Bone marrow (tissue), 2 donors: ENCODE data around the gene CCDC57.
"Not testable (repeated sequence)": the region's sequence is repeated elsewhere in the genome, so short reads cannot be mapped to it uniquely, and the experiment has no call there.

Experiments used
- DNase-seq, 2 donors: peaks; one replicate each; lab custom pipeline; 2025; lab: John Stamatoyannopoulos, UW

The CCDC57 gene

GRCh38 chr17:82222816-82223215, 10.2 kb upstream of the CCDC57 start:
- no peak for DNase-seq

GRCh38 chr17:82221341-82221902, 8.8 kb upstream of the CCDC57 start:
- no peak for DNase-seq

GRCh38 chr17:82219753-82220709, 7.4 kb upstream of the CCDC57 start:
- no peak for DNase-seq

GRCh38 chr17:82219083-82219482, 6.4 kb upstream of the CCDC57 start:
- DNase-seq = no peak

- no peak for DNase-seq
These were observed 5.9 kb upstream of the CCDC57 start for GRCh38 chr17:82218349-82219075.

GRCh38 chr17:82217530-82218204, 5.0 kb upstream of the CCDC57 start:
- DNase-seq = peak in 1 of 2 donors; percentile 47

- DNase-seq = no peak
These were observed 4.5 kb upstream of the CCDC57 start for GRCh38 chr17:82217120-82217529.

- DNase-seq = peak; percentile 75 to 77
These were observed 3.9 kb upstream of the CCDC57 start for GRCh38 chr17:82216301-82217119.

GRCh38 chr17:82215972-82216300, 3.3 kb upstream of the CCDC57 start:
- no peak for DNase-seq

GRCh38 chr17:82215095-82215971, 2.7 kb upstream of the CCDC57 start:
- DNase-seq = no peak

- DNase-seq = no peak
These were observed 1.5 kb upstream of the CCDC57 start for GRCh38 chr17:82214012-82214628.

- peak in 1 of 2 donors; percentile 34 for DNase-seq
These were observed 789 bp upstream of the CCDC57 start for GRCh38 chr17:82213251-82214011.

- not testable (repeated sequence) for DNase-seq
These were observed 2.0 kb downstream of the CCDC57 start for GRCh38 chr17:82210655-82211054.

GRCh38 chr17:82205720-82206508, 6.7 kb downstream of the CCDC57 start:
- DNase-seq = peak; percentile 59 to 83

- no peak for DNase-seq
These were observed 7.6 kb downstream of the CCDC57 start for GRCh38 chr17:82204831-82205719.

GRCh38 chr17:82203920-82204319, 8.7 kb downstream of the CCDC57 start:
- DNase-seq = no peak

- no peak for DNase-seq
These were observed 9.7 kb downstream of the CCDC57 start for GRCh38 chr17:82202981-82203380.
